Vagina (tissue), 2 donors: ENCODE data around the gene NOL4L.

Source experiments
- POLR2A ChIP-seq, 2 donors: fragments of 450-650 bp; IDR thresholded peaks; one replicate each; pipeline ENCODE4 v1.6.1; 2017; ENCODE audit warnings: antibody characterized with exemption in 2 of 2, mild to moderate bottlenecking in 2 of 2, moderate library complexity in 2 of 2
- POLR2AphosphoS5 ChIP-seq, 2 donors: sonication (generic); formaldehyde crosslinking; IDR thresholded peaks; one replicate each; pipeline ENCODE4 v1.9.0; 2017; ENCODE audit warnings: antibody characterized with exemption in 2 of 2, mild to moderate bottlenecking in 2 of 2, low read depth in 1 of 2; ENCODE audit not compliant: insufficient read depth in 1 of 2
- TF ChIP-seq, protein P1 (sequence below), 3 experiments: fragments of 450-650 bp in 2 of 3; fragments of 200-600 bp in 1 of 3; sonication (generic) in 1 of 3; IDR thresholded peaks; one replicate each; pipeline ENCODE4 v1.5.1; 2017 to 2019; ENCODE audit warnings: antibody characterized with exemption in 3 of 3, mild to moderate bottlenecking in 2 of 3, moderate library complexity in 2 of 3

DNA sequence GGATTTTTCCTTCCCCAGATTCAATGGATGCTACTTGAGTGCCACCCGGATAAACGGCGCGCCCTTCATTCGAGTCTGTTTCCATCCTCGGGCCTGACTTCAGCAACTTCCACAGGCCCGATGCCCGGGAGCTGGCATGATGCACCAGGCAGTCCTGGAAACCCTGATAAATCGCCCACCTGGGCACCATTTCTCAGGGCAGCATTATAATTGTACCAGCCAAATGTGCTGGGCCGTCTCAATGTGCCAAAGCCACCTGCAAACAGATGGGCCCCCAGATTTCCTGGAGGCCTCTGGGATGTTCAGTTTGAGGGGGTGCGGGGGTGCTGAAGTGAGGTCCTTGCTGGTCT, 65.8 kb downstream of the NOL4L start:
- TF ChIP-seq, protein P1, sequence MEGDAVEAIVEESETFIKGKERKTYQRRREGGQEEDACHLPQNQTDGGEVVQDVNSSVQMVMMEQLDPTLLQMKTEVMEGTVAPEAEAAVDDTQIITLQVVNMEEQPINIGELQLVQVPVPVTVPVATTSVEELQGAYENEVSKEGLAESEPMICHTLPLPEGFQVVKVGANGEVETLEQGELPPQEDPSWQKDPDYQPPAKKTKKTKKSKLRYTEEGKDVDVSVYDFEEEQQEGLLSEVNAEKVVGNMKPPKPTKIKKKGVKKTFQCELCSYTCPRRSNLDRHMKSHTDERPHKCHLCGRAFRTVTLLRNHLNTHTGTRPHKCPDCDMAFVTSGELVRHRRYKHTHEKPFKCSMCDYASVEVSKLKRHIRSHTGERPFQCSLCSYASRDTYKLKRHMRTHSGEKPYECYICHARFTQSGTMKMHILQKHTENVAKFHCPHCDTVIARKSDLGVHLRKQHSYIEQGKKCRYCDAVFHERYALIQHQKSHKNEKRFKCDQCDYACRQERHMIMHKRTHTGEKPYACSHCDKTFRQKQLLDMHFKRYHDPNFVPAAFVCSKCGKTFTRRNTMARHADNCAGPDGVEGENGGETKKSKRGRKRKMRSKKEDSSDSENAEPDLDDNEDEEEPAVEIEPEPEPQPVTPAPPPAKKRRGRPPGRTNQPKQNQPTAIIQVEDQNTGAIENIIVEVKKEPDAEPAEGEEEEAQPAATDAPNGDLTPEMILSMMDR (IDR thresholded peaks at IDR 0.05) = no peak
- TF ChIP-seq POLR2A (IDR thresholded peaks at IDR 0.05) (no peak), POLR2AphosphoS5 (IDR thresholded peaks at IDR 0.05; ENCODE audit: insufficient read depth in 1 of 2, low read depth in 1 of 2) (no peak)
